GM18873 (cell line): Measurements from ENCODE around the gene CA4.
"Not testable (repeated sequence)": the region's sequence is repeated elsewhere in the genome, so short reads cannot be mapped to it uniquely, and the experiment has no call there.

ENCODE experiments used
- ATAC-seq: cut with Tn5 transposase; IDR thresholded peaks from one replicate; pipeline ENCODE4 v1.9.1; 2021; ENCODE audit warnings: mild to moderate bottlenecking, moderate library complexity, moderate number of reproducible peaks; ENCODE audit not compliant: unreplicated experiment, low FRiP score

CA4 gene

GRCh38 chr17:60170835-60171752 is 21.3 kb downstream of the CA4 start:
- ATAC-seq = no peak

GRCh38 chr17:60171753-60172079 is 21.9 kb downstream of the CA4 start:
- ATAC-seq = no peak

- ATAC-seq = no peak
Measured at GRCh38 chr17:60173304-60173819, 23.6 kb downstream of the CA4 start.

- no peak for ATAC-seq
Measured at GRCh38 chr17:60174035-60174434, 24.3 kb downstream of the CA4 start.

- not testable (repeated sequence) for ATAC-seq
Measured at GRCh38 chr17:60174767-60175166, 25.0 kb downstream of the CA4 start.

GRCh38 chr17:60176763-60177162 is 27.0 kb downstream of the CA4 start:
- ATAC-seq = not testable (repeated sequence)

DNA sequence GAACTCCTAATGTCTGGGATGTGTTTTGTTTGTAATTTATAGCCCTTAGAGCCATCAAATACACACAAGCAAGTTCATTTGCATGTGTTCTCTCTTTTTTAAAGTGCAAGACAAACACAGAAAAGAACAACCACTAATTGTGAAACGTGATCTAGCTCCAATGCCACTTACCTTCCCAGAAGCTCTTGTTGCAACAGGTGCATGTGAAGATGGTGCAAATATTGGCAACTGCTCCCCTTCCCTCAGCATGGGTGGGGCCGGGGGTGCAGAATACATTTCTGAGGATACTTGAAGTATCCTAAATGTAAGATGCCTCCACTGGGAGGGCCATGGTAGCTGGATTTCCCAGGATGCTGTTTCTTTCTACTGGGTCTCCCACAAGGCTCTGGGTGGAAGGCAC is 28.4 kb downstream of the CA4 start:
- ATAC-seq = not testable (repeated sequence)

DNA sequence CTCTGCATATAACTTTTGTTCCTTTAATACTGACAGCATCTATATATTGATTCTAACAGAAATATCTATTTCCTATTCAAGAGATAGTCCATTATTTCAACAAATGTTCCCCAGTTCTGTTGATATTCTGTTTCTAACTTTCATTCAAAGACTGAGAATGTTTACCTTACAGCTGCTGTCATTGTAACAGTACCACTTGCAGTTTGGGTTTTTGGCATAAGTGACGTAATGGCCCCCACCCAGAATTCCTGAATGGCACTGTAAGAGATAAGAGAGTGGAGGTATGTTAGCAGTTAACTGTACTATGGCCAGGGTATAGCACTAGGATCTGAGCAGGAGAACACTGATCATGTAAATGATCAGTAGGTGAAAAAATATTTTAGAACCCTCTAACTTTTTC is 30.6 kb downstream of the CA4 start:
- not testable (repeated sequence) for ATAC-seq

- ATAC-seq = not testable (repeated sequence)
Measured at GRCh38 chr17:60186372-60186771, 36.6 kb downstream of the CA4 start.

- ATAC-seq = not testable (repeated sequence)
Measured at GRCh38 chr17:60186846-60187745, 37.3 kb downstream of the CA4 start.

DNA sequence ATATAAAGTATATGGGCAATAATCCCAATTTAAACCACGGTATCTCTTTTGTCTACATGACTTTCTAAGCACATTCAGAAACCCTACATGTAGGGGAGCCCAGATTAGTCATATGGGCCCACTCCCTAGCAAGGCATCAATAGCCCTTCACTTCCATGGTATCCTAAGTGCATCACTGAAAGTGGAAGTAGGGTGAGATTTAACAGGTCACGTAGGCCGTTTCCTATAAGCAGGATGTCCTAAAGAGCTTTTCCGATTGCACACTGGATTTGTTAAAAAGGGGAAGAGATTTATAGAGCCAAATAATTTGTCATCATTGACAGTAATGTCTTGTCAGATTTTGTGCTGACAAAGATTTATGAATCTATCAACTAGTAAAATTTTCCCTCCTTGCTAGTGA is 39.0 kb downstream of the CA4 start:
- no peak for ATAC-seq

GRCh38 chr17:60190032-60190431 is 40.3 kb downstream of the CA4 start:
- not testable (repeated sequence) for ATAC-seq

DNA sequence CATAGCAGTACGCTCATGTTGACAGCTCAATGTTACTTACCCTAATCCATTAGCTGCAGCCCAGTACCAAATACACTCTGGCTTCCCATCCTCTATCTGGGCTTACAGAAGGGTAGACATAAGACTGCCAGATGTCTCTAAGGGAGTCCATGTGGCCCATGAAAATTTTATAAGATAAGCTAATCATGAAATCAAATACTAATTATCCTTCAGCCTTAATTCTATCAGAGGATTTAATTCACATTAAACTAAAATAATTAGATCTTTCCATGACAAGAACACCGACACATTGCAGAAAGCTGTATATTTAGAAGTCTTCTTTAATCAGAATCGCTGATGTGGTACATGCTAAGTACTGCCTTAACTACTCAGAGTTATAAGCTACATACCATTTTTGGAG is 43.3 kb downstream of the CA4 start:
- not testable (repeated sequence) for ATAC-seq

DNA sequence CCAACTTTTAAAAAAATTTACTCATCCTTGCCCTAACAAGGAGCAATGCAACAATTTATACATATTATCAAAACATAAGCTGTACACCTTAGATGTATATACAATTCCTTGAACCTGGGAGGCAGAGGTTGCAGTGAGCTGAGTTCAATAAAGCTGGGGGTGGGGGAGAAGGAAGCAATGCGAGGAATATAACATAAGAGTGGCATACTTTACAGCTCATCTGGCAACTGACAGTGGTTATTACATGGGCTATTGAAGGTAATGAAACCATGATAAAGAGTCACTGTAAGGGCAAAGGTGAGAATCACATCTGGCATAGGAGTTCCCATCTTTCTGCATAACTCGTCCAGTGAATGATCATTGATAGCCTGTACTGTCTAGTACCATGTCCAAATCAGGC is 43.7 kb downstream of the CA4 start:
- ATAC-seq = no peak

DNA sequence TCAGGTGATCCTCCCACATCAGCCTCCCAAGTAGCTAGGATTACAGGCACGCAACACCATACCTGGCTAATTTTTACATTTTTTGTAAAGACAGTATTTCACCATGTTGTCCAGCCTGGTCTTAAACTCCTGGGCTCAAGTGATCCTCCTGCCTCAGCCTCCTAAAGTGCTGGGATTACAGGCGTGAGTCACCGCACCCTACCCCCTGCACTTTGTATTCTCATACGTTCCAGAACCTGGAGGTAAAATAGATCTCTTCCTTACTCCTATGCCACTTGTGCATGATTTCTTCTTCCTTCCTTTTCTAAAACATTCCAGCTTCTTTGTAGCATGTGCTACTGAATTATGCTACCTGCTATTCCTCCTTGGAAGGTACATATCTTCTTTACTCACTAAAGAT is 44.4 kb downstream of the CA4 start:
- not testable (repeated sequence) for ATAC-seq

GRCh38 chr17:60198630-60199029 is 48.9 kb downstream of the CA4 start:
- ATAC-seq = not testable (repeated sequence)

DNA sequence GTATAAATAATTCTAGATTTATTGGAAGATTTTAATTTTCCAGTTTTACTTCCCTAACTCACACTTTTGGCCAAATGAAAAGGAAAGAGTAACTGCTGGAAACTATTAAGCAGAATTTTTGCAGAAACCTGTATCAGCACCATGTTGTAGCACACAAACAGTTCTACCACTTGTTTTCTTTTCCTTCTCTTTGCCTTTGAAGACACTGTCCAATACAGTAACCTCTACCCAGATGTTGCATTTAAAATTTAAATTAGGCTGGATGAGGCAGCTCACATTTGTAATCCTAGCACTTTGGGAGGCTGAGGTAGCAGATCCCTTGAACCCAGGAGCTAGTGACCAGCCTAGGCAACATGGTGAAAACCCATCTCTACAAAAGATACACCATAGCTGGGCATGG is 56.0 kb downstream of the CA4 start:
- ATAC-seq = not testable (repeated sequence)

- not testable (repeated sequence) for ATAC-seq
Measured at GRCh38 chr17:60208302-60208701, 58.5 kb downstream of the CA4 start.
